PC-9 (cell line): ENCODE results near the gene INKA2. TPM values are rescaled to one million over a fixed set of nuclear protein-coding genes. Genes with fewer than 3 reads are reported as not detected.

ENCODE experiments used
- BruUV-seq: library from RNA; stranded (reverse); fragments of 400-500 nt; replicated peaks from 2 replicates; lab custom pipeline; 2021; lab: Mats Ljungman, UMichigan
- CTCF ChIA-PET: fragments of 300-600 bp; sonication (Branson Sonifier 250); formaldehyde crosslinking; loops from one replicate; lab custom pipeline; 2022; ENCODE audit warnings: antibody characterized with exemption; lab: Charles Lee
- POLR2A ChIA-PET: fragments of 300-600 bp; sonication (Branson Sonifier 250); formaldehyde crosslinking; loops from one replicate; lab custom pipeline; 2022; ENCODE audit warnings: antibody characterized with exemption; ENCODE audit not compliant: unreplicated experiment; lab: Charles Lee
- DNase-seq, 2 experiments: peaks; one replicate each; pipeline versions ENCODE4 v3.0.0 to v3.0.0-alpha.2; 2015 to 2022; ENCODE audit warnings: mixed read lengths in 1 of 2
- H2AFZ ChIP-seq: fragments of 200-600 bp; sonication (generic); 2 replicates; pipeline ENCODE4 v1.8.1; 2017; ENCODE audit warnings: antibody characterized with exemption
- H3F3A ChIP-seq: fragments of 200-600 bp; sonication (generic); 2 replicates; pipeline ENCODE4 v1.8.1; 2017; ENCODE audit warnings: antibody characterized with exemption, mild to moderate bottlenecking, low read depth; ENCODE audit not compliant: insufficient read depth
- H3K27ac ChIP-seq: fragments of 200-600 bp; sonication (generic); 2 replicates; pipeline ENCODE4 v1.6.1; 2016; ENCODE audit warnings: mixed run types
- H3K27me3 ChIP-seq: fragments of 200-600 bp; sonication (generic); 2 replicates; pipeline ENCODE4 v1.6.1; 2016; ENCODE audit warnings: low read depth, mixed run types; ENCODE audit not compliant: insufficient read depth
- H3K36me3 ChIP-seq: fragments of 200-600 bp; sonication (generic); 2 replicates; pipeline ENCODE4 v1.6.1; 2016; ENCODE audit warnings: low read depth, mixed run types
- H3K4me1 ChIP-seq: fragments of 200-600 bp; sonication (generic); replicated peaks from 2 replicates; pipeline ENCODE4 v1.6.1; 2016; ENCODE audit warnings: mixed run types; ENCODE audit not compliant: insufficient read depth
- H3K4me2 ChIP-seq: fragments of 200-600 bp; sonication (generic); 2 replicates; pipeline ENCODE4 v1.6.1; 2017; ENCODE audit warnings: mixed run types
- H3K4me3 ChIP-seq: fragments of 200-600 bp; sonication (generic); 2 replicates; pipeline ENCODE4 v1.6.1; 2016; ENCODE audit warnings: mixed run types
- H3K79me2 ChIP-seq: fragments of 200-600 bp; sonication (generic); 2 replicates; pipeline ENCODE4 v1.6.1; 2017; ENCODE audit warnings: low read depth, mixed run types
- H3K9me2 ChIP-seq: fragments of 200-600 bp; sonication (generic); 2 replicates; pipeline ENCODE4 v1.8.1; 2017; ENCODE audit warnings: mild to moderate bottlenecking; ENCODE audit not compliant: insufficient read depth
- H3K9me3 ChIP-seq: fragments of 200-600 bp; sonication (generic); 2 replicates; pipeline ENCODE4 v1.8.1; 2016; ENCODE audit warnings: low read depth; ENCODE audit not compliant: insufficient read depth
- H4K20me1 ChIP-seq: fragments of 200-600 bp; sonication (generic); 2 replicates; pipeline ENCODE4 v1.8.1; 2017; ENCODE audit not compliant: insufficient read depth
- CTCF ChIP-seq: fragments of 200-600 bp; sonication (generic); conservative IDR thresholded peaks from 2 replicates; pipeline ENCODE4 v1.6.1; 2017; ENCODE audit warnings: mixed run types, antibody characterized with exemption, mild to moderate bottlenecking, moderate library complexity
- EZH2 ChIP-seq: fragments of 200-600 bp; sonication (generic); IDR thresholded peaks from 2 replicates; pipeline ENCODE4 v1.8.0; 2017; ENCODE audit warnings: antibody characterized with exemption, low read depth
- intact Hi-C: fragments of 100-400 bp; cut with micrococcal nuclease; formaldehyde crosslinking; loops from one replicate; pipeline ENCODE4 v1.10.0; 2022; ENCODE audit not compliant: unreplicated experiment
- total RNA-seq: library from RNA; stranded (reverse); gene quantifications from 2 replicates; pipeline ENCODE4 v1.2.3, GENCODE V29; 2021

Gene INKA2
- total RNA-seq, 1 experiment from 2014 or later: 1.4 TPM

DNA sequence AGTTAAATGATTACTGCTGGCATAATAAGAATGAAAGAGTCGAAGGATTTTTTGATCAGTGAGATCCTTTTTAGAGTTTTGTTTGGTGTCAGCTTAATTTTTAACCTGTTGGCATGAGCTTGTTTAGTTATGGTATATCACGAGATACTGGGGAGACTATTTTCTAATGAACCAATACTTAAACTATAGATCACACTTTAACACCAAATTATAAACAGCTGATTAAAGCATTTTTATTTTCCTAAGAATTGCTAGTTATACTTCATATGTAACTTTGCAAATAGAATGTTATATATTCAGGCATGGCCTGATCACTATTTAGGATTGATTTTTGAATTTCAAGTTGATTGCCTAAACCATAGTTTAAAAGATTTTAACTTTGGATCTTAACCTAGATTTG lies 22.5 kb upstream of the INKA2 start:
- Histone ChIP-seq H3K79me2 (peaks cover 25% of the 10 kb centered on the region), H3K9me3 (no peaks in the 10 kb centered on the region), H3K9me2 (no peaks in the 10 kb centered on the region), H3K4me3 (no peak overlapping the region), H3K4me1 (peaks cover 9% of the 10 kb centered on the region), H3K36me3 (peaks cover 68% of the 10 kb centered on the region), H2AFZ (no peak overlapping the region), H3F3A (peaks cover 4% of the 10 kb centered on the region; the same call in 1 of the 2 replicates), H4K20me1 (peaks cover 25% of the 10 kb centered on the region), H3K4me2 (no peak overlapping the region), H3K27me3 (no peaks in the 10 kb centered on the region), H3K27ac (no peak overlapping the region)
- no peak for DNase-seq
- intact Hi-C loops: no loop called here
- BruUV-seq: no TSS peak
- CTCF ChIA-PET: no interaction called here
- POLR2A ChIA-PET: no interaction called here
- TF ChIP-seq CTCF: no peak
- TF ChIP-seq EZH2: no peak

GRCh38 chr1:111758373-111758772 lies 19.2 kb upstream of the INKA2 start:
- H4K20me1 ChIP-seq: peaks cover 15% of the 10 kb centered on the region
- H3K36me3 ChIP-seq: peaks cover 51% of the 10 kb centered on the region
- no peak overlapping the region for H3K4me2 ChIP-seq
- POLR2A ChIA-PET: no interaction called here
- peaks cover 20% of the 10 kb centered on the region for H3K4me1 ChIP-seq
- no peaks in the 10 kb centered on the region for H3K9me2 ChIP-seq
- no peak overlapping the region for H3K4me3 ChIP-seq
- no TSS peak for BruUV-seq
- DNase-seq: no peak
- CTCF ChIA-PET: no interaction called here
- H3K79me2 ChIP-seq: peaks cover 40% of the 10 kb centered on the region
- no peaks in the 10 kb centered on the region for H3K27me3 ChIP-seq
- intact Hi-C loops: loop anchor here (5.0 kb wide), 2 partner anchors 101 to 276 kb away; no protein-coding TSS in a partner anchor
- no peak overlapping the region for H2AFZ ChIP-seq
- no peaks in the 10 kb centered on the region for H3K9me3 ChIP-seq
- TF ChIP-seq EZH2 (no peak), CTCF (no peak; the same call in 1 of the 2 replicates)
- peaks cover 16% of the 10 kb centered on the region; the same call in 1 of the 2 replicates for H3F3A ChIP-seq
- no peak overlapping the region for H3K27ac ChIP-seq

DNA sequence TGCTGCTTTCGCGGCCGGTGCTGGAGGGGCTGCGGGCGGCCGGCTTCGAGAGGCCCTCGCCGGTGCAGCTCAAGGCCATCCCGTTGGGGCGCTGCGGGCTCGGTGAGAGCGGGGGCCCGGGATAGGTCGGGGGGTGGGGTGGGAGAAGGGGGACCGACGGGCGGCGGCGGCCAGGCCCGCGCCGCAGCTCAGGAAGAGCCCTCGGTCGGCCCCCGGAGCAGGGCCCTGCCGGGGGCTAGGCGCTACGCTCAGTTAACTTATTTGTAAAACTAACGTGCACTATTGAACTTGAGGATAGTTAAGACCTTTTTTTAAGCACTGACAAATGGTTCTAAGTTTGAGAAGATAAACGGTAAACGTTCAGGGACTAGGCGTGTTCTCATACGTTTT lies 16.9 kb upstream of the INKA2 start:
- intact Hi-C loops: loop anchor here (5.0 kb wide), 2 partner anchors 99 to 274 kb away; no protein-coding TSS in a partner anchor
- DNase-seq: no peak
- Histone ChIP-seq H2AFZ (peak overlapping the region; percentile 100), H3K4me1 (peaks cover 20% of the 10 kb centered on the region), H3K9me3 (no peaks in the 10 kb centered on the region), H3K36me3 (peaks cover 29% of the 10 kb centered on the region), H4K20me1 (peaks cover 15% of the 10 kb centered on the region), H3K4me3 (peak overlapping the region; percentile 92), H3K27ac (peak overlapping the region; percentile 64), H3K9me2 (no peaks in the 10 kb centered on the region), H3K4me2 (peak overlapping the region; percentile 89), H3K27me3 (no peaks in the 10 kb centered on the region), H3K79me2 (peaks cover 40% of the 10 kb centered on the region), H3F3A (peaks cover 16% of the 10 kb centered on the region; the same call in 1 of the 2 replicates)
- CTCF ChIA-PET: interaction anchor here (0.5 to 0.9 kb wide), 2 partner anchors 41 to 270 kb away, joined by 3 to 7 read pairs; no protein-coding TSS in a partner anchor
- no TSS peak for BruUV-seq
- no peak for TF ChIP-seq CTCF
- no peak for TF ChIP-seq EZH2
- POLR2A ChIA-PET: no interaction called here
